WTC11 (cell line): ENCODE measurements around the gene TAC3. TPM values are rescaled to one million over a fixed set of nuclear protein-coding genes. Genes with fewer than 3 reads are reported as not detected.

Experiments
- ATAC-seq: fragments of 200-7000 bp; cut with Tn5 transposase; 2 replicates; pipeline ENCODE4 v1.10.0; 2021; ENCODE audit warnings: mild to moderate bottlenecking, moderate library complexity
- CTCF ChIA-PET: fragments of 300-600 bp; sonication (Branson Sonifier 250); formaldehyde crosslinking; loops from one replicate; lab custom pipeline; 2021; ENCODE audit warnings: antibody characterized with exemption; lab: Charles Lee
- POLR2A ChIA-PET: fragments of 350-600 bp; sonication (Branson Sonifier 250); formaldehyde crosslinking; loops from one replicate; lab custom pipeline; 2021; ENCODE audit warnings: antibody characterized with exemption; lab: Charles Lee
- DNase-seq: peaks from one replicate; pipeline ENCODE4 v3.0.0; 2021; ENCODE audit warnings: low spot score
- H3K27ac Mint-ChIP-seq: 2 replicates; pipeline ENCODE4 v1.8.0; 2021; ENCODE audit warnings: mixed read lengths
- H3K27me3 Mint-ChIP-seq: 2 replicates; pipeline ENCODE4 v1.8.0; 2021; ENCODE audit warnings: low read depth, mild to moderate bottlenecking, moderate library complexity, mixed read lengths
- H3K36me3 Mint-ChIP-seq: 2 replicates; pipeline ENCODE4 v1.8.0; 2021; ENCODE audit warnings: mixed read lengths
- H3K4me1 Mint-ChIP-seq: 2 replicates; pipeline ENCODE4 v1.8.0; 2022; ENCODE audit warnings: mixed read lengths
- H3K4me3 Mint-ChIP-seq: 2 replicates; pipeline ENCODE4 v1.8.0; 2021; ENCODE audit warnings: mild to moderate bottlenecking, moderate library complexity, mixed read lengths
- H3K9me3 Mint-ChIP-seq: 2 replicates; pipeline ENCODE4 v1.8.0; 2021; ENCODE audit warnings: mixed read lengths
- AFF4 ChIP-seq: sonication (generic); formaldehyde crosslinking; IDR thresholded peaks from 2 replicates; pipeline ENCODE4 v1.8.1; 2023; ENCODE audit warnings: mild to moderate bottlenecking, missing genetic modification reagents, borderline replicate concordance
- CREB1 ChIP-seq: sonication (generic); formaldehyde crosslinking; IDR thresholded peaks from 2 replicates; pipeline ENCODE4 v1.8.0; 2023; ENCODE audit warnings: mild to moderate bottlenecking, missing genetic modification reagents
- CREM ChIP-seq: sonication (generic); formaldehyde crosslinking; IDR thresholded peaks from 2 replicates; pipeline ENCODE4 v1.8.1; 2022; ENCODE audit warnings: mild to moderate bottlenecking, missing genetic modification reagents, moderate library complexity
- E2F5 ChIP-seq: sonication (generic); formaldehyde crosslinking; IDR thresholded peaks from 2 replicates; pipeline ENCODE4 v1.8.1; 2022; ENCODE audit warnings: mild to moderate bottlenecking, moderate library complexity, missing genetic modification reagents
- GTF2I ChIP-seq: fragments of 250-450 bp; sonication (Bioruptor Pico); conservative IDR thresholded peaks from 2 replicates; pipeline ENCODE4 v1.4.0; 2021; ENCODE audit warnings: mild to moderate bottlenecking
- HMGA2 ChIP-seq: fragments of 250-450 bp; sonication (Bioruptor Pico); IDR thresholded peaks from 2 replicates; pipeline ENCODE4 v1.4.0; 2021; ENCODE audit warnings: mild to moderate bottlenecking, moderate library complexity
- JAZF1 ChIP-seq: fragments of 250-450 bp; sonication (Bioruptor Pico); IDR thresholded peaks from 2 replicates; pipeline ENCODE4 v1.9.0; 2021; ENCODE audit warnings: moderate library complexity, mild to moderate bottlenecking, inconsistent platforms
- MAX ChIP-seq: sonication (generic); formaldehyde crosslinking; IDR thresholded peaks from 2 replicates; pipeline ENCODE4 v1.8.0; 2022; ENCODE audit warnings: mild to moderate bottlenecking, missing genetic modification reagents
- NR3C1 ChIP-seq: sonication (generic); formaldehyde crosslinking; conservative IDR thresholded peaks from 2 replicates; pipeline ENCODE4 v1.8.1; 2023; ENCODE audit warnings: low read depth, mild to moderate bottlenecking, missing genetic modification reagents
- PREB ChIP-seq: sonication (generic); formaldehyde crosslinking; IDR thresholded peaks from 2 replicates; pipeline ENCODE4 v1.8.1; 2022; ENCODE audit warnings: mild to moderate bottlenecking, missing genetic modification reagents, moderate library complexity, borderline replicate concordance
- RORB ChIP-seq: fragments of 250-450 bp; sonication (Bioruptor Pico); IDR thresholded peaks from 2 replicates; pipeline ENCODE4 v1.9.0; 2021; ENCODE audit warnings: mild to moderate bottlenecking
- TEAD4 ChIP-seq: sonication (generic); formaldehyde crosslinking; IDR thresholded peaks from 2 replicates; pipeline ENCODE4 v1.8.0; 2022; ENCODE audit warnings: mild to moderate bottlenecking, missing genetic modification reagents
- USF2 ChIP-seq: sonication (generic); formaldehyde crosslinking; IDR thresholded peaks from 2 replicates; pipeline ENCODE4 v1.8.1; 2023; ENCODE audit warnings: mild to moderate bottlenecking, missing genetic modification reagents, moderate library complexity
- ZBTB21 ChIP-seq: sonication (generic); formaldehyde crosslinking; IDR thresholded peaks from 2 replicates; pipeline ENCODE4 v1.8.1; 2023; ENCODE audit warnings: mild to moderate bottlenecking, missing genetic modification reagents, borderline replicate concordance
- total RNA-seq: library from RNA; stranded (reverse); gene quantifications from 3 replicates; pipeline ENCODE4 v1.2.3, GENCODE V29; 2021

TAC3 gene
- total RNA-seq, 1 experiment from 2014 or later, result 4.1 TPM

GRCh38 chr12:56996793-56997545, 19.4 kb downstream of the TAC3 start:
- H3K27ac Mint-ChIP-seq, result no peak overlapping the region
- DNase-seq, result no peak
- H3K4me3 Mint-ChIP-seq, result no peak overlapping the region

More at GRCh38 chr12:56996793-56997545, 19.4 kb downstream of the TAC3 start:
- Mint-ChIP-seq H3K36me3 (peaks cover 12% of the 10 kb centered on the region), H3K9me3 (no peaks in the 10 kb centered on the region), H3K27me3 (no peaks in the 10 kb centered on the region), H3K4me1 (peaks cover 8% of the 10 kb centered on the region)
- POLR2A ChIA-PET, result interaction anchor here (0.6 kb wide), 1 partner anchor 21 kb away, joined by 5 read pairs; no protein-coding TSS in a partner anchor
- CTCF ChIA-PET, result interaction anchor here (0.5 to 3.0 kb wide), 6 partner anchors 9 to 316 kb away, joined by 3 to 20 read pairs (median 4); partner anchors contain the start of genes STAT6 and ZBTB39
- no peak for TF ChIP-seq E2F5 (CRISPR knock-in tag)
- TF ChIP-seq RORB (CRISPR knock-in tag), result no peak
- TF ChIP-seq JAZF1 (CRISPR knock-in tag), result no peak
- TF ChIP-seq NR3C1, result no peak
- TF ChIP-seq USF2 (CRISPR knock-in tag), result no peak
- no peak for TF ChIP-seq CREB1
- no peak for TF ChIP-seq CREM (CRISPR knock-in tag)
- TF ChIP-seq GTF2I (CRISPR knock-in tag), result no peak
- TF ChIP-seq PREB (CRISPR knock-in tag), result no peak
- no peak for TF ChIP-seq MAX
- no peak for TF ChIP-seq AFF4
- no peak for TF ChIP-seq ZBTB21 (CRISPR knock-in tag)
- no peak for TF ChIP-seq TEAD4 (CRISPR knock-in tag)
- no peak for TF ChIP-seq HMGA2 (CRISPR knock-in tag)
- ATAC-seq, result no peak
